ENCODE results near the gene NR4A1. TPM values are rescaled to one million over a fixed set of nuclear protein-coding genes. Genes with fewer than 3 reads are reported as not detected.

NR4A1 gene
- total and polyA plus RNA-seq, 2 of the 13 experiments (the other 11 are each of a cell fraction or from before 2014, with no cell fraction given), result 5.7 to 15.2 TPM

DNA sequence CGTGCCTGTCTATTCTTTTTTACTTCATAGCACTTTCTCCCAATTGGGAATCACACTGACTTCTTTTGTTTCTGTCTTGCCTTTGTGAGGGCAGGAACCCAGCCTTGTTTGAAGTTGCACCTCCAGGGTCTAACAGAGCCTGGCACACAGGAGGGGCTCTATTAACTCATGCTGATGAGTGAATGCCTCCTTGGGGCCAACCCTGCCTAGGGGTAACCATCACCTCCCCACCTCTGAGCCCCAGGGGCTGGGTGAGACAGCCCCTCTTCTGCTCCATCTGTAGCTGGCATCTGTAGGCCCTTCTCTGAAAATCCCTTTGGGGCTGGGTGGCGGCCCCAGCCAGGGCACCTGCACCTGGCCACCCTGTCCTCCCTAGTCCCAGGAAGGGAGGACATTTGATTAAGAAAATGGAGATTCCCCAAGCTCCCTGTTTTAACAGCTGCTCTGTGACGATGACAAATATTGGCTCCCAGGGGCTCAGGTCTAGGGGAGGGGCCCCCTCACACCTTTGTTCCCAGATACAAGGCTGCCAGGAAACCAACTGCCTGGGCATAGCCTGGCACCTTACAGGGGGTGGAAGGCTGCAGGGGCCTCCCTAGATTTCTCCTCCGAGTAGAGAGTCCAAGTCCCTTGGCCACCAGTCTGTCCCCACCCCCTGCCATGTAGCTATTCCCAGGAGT, 32.7 kb upstream of the NR4A1 start (continued):
- TF ChIP-seq, protein P1, sequence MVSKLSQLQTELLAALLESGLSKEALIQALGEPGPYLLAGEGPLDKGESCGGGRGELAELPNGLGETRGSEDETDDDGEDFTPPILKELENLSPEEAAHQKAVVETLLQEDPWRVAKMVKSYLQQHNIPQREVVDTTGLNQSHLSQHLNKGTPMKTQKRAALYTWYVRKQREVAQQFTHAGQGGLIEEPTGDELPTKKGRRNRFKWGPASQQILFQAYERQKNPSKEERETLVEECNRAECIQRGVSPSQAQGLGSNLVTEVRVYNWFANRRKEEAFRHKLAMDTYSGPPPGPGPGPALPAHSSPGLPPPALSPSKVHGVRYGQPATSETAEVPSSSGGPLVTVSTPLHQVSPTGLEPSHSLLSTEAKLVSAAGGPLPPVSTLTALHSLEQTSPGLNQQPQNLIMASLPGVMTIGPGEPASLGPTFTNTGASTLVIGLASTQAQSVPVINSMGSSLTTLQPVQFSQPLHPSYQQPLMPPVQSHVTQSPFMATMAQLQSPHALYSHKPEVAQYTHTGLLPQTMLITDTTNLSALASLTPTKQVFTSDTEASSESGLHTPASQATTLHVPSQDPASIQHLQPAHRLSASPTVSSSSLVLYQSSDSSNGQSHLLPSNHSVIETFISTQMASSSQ (IDR thresholded peaks at IDR 0.05; ENCODE audit: low read depth), result 0 out of 2 replicates have a peak, but pooled peaks have one; percentile 5
- TF ChIP-seq, protein P1 (CRISPR knock-in tag; IDR thresholded peaks at IDR 0.05; ENCODE audit: borderline replicate concordance), result no peak
- TF ChIP-seq ZNF20 (CRISPR knock-in tag; IDR thresholded peaks at IDR 0.05), result no peak

DNA sequence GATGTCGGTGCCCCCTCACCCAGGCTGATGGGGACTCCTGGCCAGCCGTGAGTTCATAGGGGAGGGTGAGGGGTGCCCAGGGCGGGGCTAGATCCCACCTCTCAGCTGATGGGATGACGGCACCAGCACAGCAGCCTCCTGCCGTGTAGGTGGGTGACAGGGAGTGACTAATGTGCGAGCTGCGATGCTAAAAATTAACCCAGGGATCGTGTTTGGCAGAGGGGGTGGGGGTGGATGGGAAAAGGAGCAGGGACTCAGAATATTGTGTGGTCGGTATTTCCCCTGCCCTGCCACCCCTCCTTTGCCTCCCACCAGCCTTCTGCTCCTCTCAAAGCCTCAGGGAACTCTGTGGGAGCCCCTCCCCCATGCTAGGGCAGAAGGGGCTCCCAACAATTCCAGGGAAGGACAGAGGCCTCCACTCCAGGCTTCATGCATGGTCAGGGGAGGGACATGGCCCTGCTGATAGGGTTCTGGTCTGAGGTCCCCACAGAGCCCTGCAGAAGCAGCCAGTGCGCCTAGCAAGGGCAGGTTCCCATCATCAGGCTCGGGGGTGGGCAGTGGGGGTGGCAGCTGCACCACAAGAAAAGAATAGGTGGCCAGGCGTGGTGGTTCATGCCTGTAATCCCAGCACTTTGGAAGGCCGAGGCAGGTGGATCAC, 32.0 kb upstream of the NR4A1 start:
- H3K9ac ChIP-seq (ENCODE audit: insufficient read depth, low read depth, low read length), result no peak overlapping the region
- H3K4me2 ChIP-seq (ENCODE audit: low read depth, low read length), result peak overlapping the region; percentile 73
- peaks cover 0 to 2% of the 10 kb centered on the region in 2 experiments; a peak in 1 of 5 replicates for H3K36me3 ChIP-seq (replicated peaks in 1 of 2; ENCODE audit: control insufficient read depth in 1 of 2, insufficient read depth in 2 of 2, low read length in 2 of 2)
- no peak overlapping the region for H3K27ac ChIP-seq (ENCODE audit: extremely low read length, insufficient read depth, low read length)
- ATAC-seq (peak; percentile 17), DNase-seq (ENCODE audit: low spot score) (no peak), FAIRE-seq (no peak)
- no peaks in the 10 kb centered on the region for H3K27me3 ChIP-seq (ENCODE audit: control insufficient read depth in 1 of 2, insufficient read depth in 2 of 2, low read length in 2 of 2)
- no peaks in the 10 kb centered on the region for H4K20me1 ChIP-seq (ENCODE audit: insufficient read depth, low read length)
- intact Hi-C loops (cut with micrococcal nuclease; ENCODE audit: unreplicated experiment), result no loop called here
- 4% methylated on average over 11 of the region's 13 CpGs for WGBS (ENCODE audit: low lambda C conversion rate)
- H2AFZ ChIP-seq (ENCODE audit: low read length), result no peak overlapping the region
- POLR2A ChIA-PET, result interaction anchor here (1.1 to 2.1 kb wide), 2 partner anchors 9 to 32 kb away, joined by 3 to 15 read pairs; partner anchors contain the start of gene NR4A1
- no TSS peak for BruUV-seq (replicated peaks)
- CTCF ChIA-PET (ENCODE audit: low intra/inter-chr PET ratio, low total read pairs), result interaction anchor here (1.1 to 8.0 kb wide), 2 partner anchors 16 to 101 kb away, joined by 3 to 99 read pairs; no protein-coding TSS in a partner anchor
- H3K79me2 ChIP-seq (ENCODE audit: insufficient read depth, low read length), result no peaks in the 10 kb centered on the region
- H3K4me1 ChIP-seq (ENCODE audit: insufficient read depth, low read length), result peaks cover 42% of the 10 kb centered on the region
- H3K4me3 ChIP-seq (replicated peaks in 1 of 3; ENCODE audit: insufficient read depth in 1 of 3, low read depth in 2 of 3, low read length in 3 of 3), result peak overlapping the region in 1 of 3 experiments; percentile 36; a peak in 2 of 6 replicates
- no peaks in the 10 kb centered on the region for H3K9me3 ChIP-seq (ENCODE audit: low read length)
- in situ Hi-C loops (cut with HindIII; ENCODE audit: extremely low pct_ligation_motif_present, low pct_unique_long_range_greater_than_20kb), result no loop called here
- TF ChIP-seq, protein P2, sequence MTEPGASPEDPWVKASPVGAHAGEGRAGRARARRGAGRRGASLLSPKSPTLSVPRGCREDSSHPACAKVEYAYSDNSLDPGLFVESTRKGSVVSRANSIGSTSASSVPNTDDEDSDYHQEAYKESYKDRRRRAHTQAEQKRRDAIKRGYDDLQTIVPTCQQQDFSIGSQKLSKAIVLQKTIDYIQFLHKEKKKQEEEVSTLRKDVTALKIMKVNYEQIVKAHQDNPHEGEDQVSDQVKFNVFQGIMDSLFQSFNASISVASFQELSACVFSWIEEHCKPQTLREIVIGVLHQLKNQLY (CRISPR knock-in tag; IDR thresholded peaks at IDR 0.05), result no peak
- TF ChIP-seq, protein P3, sequence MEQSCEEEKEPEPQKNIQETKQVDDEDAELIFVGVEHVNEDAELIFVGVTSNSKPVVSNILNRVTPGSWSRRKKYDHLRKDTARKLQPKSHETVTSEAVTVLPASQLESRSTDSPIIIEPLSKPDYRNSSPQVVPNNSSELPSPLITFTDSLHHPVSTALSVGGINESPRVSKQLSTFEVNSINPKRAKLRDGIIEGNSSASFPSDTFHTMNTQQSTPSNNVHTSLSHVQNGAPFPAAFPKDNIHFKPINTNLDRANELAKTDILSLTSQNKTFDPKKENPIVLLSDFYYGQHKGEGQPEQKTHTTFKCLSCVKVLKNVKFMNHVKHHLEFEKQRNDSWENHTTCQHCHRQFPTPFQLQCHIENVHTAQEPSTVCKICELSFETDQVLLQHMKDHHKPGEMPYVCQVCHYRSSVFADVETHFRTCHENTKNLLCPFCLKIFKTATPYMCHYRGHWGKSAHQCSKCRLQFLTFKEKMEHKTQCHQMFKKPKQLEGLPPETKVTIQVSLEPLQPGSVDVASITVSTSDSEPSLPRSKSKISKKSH (CRISPR knock-in tag; IDR thresholded peaks at IDR 0.05; ENCODE audit: borderline replicate concordance), result no peak
- TF ChIP-seq, protein P4, sequence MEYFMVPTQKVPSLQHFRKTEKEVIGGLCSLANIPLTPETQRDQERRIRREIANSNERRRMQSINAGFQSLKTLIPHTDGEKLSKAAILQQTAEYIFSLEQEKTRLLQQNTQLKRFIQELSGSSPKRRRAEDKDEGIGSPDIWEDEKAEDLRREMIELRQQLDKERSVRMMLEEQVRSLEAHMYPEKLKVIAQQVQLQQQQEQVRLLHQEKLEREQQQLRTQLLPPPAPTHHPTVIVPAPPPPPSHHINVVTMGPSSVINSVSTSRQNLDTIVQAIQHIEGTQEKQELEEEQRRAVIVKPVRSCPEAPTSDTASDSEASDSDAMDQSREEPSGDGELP (IDR thresholded peaks at IDR 0.05; ENCODE audit: borderline replicate concordance, low read depth), result peak; percentile 60; the same call in 1 of the 2 replicates
- TF ChIP-seq FIP1L1 (IDR thresholded peaks at IDR 0.05; ENCODE audit: borderline replicate concordance, insufficient read depth, low read depth, low read length) (no peak), LCORL (IDR thresholded peaks at IDR 0.05) (no peak), LCORL (CRISPR knock-in tag; IDR thresholded peaks at IDR 0.05) (0 out of 2 replicates have a peak, but pooled peaks have one; percentile 31), SAP130 (CRISPR knock-in tag; IDR thresholded peaks at IDR 0.05; ENCODE audit: low read depth) (peak; percentile 25; the same call in 1 of the 2 replicates)
- TF ChIP-seq, protein P5, sequence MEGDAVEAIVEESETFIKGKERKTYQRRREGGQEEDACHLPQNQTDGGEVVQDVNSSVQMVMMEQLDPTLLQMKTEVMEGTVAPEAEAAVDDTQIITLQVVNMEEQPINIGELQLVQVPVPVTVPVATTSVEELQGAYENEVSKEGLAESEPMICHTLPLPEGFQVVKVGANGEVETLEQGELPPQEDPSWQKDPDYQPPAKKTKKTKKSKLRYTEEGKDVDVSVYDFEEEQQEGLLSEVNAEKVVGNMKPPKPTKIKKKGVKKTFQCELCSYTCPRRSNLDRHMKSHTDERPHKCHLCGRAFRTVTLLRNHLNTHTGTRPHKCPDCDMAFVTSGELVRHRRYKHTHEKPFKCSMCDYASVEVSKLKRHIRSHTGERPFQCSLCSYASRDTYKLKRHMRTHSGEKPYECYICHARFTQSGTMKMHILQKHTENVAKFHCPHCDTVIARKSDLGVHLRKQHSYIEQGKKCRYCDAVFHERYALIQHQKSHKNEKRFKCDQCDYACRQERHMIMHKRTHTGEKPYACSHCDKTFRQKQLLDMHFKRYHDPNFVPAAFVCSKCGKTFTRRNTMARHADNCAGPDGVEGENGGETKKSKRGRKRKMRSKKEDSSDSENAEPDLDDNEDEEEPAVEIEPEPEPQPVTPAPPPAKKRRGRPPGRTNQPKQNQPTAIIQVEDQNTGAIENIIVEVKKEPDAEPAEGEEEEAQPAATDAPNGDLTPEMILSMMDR (CRISPR knock-in tag; IDR thresholded peaks at IDR 0.05), result 0 out of 2 replicates have a peak, but pooled peaks have one; percentile 3

All from HepG2 (cell line).